GM19467 (cell line): ENCODE data around the gene GNG13.

Experiments used
- ATAC-seq: cut with Tn5 transposase; IDR thresholded peaks from one replicate; pipeline ENCODE4 v1.9.1; 2021; ENCODE audit warnings: mild to moderate bottlenecking, moderate library complexity; ENCODE audit not compliant: unreplicated experiment

The GNG13 gene

DNA sequence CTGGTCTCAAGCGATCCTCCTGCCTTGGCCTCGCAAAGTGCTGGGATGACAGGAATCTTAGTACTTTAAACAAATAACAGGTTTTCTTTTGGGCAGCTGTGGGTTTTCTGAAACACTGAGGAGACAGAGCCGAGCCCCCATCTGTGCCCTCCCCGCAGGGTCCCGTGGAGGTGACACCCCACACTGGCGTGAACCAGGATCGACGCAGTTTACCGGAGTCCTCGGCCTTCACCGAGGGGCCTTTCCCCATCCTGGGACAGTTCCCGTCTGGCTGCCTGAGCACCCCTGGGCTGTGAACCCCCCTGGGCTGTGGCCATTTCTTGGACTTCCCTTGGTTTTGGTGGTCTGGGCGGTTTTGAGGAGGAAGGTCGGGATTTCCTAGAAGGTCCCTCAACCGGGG lies 15.3 kb upstream of the GNG13 start:
- no peak for ATAC-seq

DNA sequence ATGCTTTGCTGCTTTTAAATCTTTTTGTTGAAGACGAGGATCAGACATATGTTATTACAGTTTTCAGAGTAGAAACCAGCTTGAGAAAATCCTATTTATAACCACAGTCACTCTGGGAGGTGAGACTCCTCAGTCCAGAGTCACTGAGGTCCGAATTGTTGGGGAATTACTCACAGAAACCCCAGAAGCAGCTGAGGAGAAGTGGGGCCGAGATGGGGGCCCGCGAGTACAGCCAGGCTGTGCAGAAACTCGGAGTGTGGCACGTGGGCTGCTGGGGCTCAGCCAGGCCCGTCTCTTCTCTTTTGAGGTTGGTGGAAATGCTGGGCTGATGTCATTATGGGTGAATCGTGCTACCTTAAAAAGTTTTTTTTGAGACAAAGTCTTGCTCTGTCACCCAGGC lies 14.4 kb upstream of the GNG13 start:
- ATAC-seq = no peak

DNA sequence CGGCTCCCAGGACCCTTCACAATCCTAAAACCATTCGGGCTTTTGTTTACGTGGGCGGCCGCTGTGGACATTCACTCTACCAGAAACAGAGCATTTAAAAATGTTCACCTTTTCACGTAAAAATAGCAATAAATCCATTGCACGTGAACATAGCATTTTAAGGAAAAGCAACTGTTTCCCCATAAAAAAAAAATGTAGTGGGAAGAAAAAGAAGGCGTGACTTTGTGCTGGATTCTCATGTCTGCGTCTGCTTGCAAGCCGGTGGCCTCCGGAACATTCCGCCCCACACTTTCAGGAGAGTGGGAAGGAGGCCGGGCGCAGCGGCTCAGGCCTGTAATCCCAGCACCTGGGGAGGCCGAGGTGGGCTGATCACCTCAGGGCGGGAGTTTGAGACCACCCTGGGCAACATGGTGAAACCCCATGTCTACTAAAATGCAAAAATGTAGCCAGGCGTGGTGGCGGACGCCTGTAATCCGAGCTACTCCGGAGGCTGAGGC lies 13.4 kb upstream of the GNG13 start:
- ATAC-seq = no peak

DNA sequence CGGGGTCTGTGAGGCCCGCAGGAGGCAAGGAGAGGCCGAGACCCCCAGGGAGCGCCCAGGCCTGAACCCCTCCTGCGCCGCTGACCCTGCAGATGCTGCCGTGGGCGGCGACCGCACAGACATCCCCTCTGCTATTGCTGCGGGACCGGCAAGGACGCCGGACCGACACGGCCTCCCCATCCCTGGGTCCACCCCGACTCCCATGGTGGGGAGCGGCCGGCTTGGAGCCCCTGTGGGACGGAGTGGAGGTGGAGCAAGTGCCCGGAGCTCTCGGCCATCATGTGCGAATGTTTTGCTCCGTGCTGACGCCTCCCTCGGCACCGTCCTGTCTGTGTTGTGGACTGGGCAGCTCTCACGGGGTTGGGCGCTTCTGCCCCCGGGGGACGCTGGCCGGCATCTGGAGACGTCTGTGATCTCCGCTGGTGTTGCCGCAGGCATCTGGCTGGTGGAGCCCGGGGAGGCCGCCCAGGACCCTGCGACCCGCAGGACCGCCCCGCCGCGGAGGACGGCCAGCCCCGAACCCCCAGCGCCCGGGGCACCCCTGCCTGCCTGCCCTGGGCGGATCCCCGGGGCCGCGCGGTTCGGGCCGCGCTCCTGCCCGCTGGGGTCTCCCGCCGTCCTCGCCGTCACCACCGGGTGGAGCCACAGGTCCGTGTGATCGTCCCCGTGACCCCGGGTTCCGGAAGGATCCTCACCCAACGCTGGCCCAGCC lies 12.8 kb upstream of the GNG13 start:
- ATAC-seq = no peak

DNA sequence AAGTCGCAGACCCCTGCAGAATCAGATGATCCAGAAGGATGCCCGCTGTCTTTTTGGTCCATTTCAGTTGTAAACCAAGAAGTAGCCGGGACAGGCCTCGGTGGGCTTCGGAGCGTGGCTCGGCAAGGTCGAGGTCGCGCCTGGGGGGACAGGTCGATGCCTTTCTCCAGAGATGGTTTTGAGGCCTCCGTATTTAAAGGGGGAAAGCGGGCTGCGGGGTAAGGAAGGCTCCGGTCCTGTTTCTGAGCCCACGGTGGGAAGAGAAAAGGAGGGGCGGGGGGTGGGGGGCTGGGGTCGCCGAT lies 7.5 kb upstream of the GNG13 start:
- ATAC-seq = no peak

DNA sequence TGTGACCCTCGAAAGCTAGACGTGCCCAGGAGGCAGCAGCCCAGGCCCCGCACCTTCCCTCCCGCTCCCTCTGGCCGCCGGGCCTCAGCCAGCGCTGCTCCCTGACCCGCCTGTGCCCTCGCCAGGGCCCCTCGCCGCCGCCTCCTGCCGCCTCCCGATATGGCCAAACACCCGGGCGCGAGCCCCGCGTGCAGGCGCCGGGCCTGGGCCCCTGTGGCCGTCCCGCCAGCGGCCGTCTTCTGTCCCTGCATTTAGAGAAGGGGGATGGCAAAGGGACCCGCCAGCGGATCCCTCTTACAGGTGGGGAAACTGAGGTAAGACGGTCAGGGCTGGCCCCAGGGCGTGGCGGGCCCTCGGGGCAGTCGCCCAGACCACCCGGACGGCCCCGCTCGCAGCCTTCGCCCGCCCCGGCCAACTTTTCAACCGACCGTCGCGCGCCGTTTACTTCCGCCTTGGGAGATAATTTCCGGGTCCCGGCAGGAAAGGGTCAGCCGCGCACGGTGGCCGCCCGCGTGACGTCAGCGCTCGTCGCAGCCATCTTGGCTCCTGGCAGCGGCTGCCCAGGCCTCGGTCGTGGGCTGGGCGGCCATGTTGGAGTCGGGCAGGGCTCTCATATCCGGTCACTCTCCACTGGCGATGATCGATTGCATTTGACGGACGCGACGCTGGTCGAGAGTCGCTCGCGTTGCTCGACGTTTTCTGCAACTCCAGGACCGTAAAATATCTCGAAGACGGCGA lies 7.0 kb upstream of the GNG13 start:
- peak; percentile 65 for ATAC-seq

- ATAC-seq = no peak
Measured at GRCh38 chr16:805474-805873, 4.9 kb upstream of the GNG13 start.

- ATAC-seq = no peak
Measured at GRCh38 chr16:804193-805048, 3.9 kb upstream of the GNG13 start.

DNA sequence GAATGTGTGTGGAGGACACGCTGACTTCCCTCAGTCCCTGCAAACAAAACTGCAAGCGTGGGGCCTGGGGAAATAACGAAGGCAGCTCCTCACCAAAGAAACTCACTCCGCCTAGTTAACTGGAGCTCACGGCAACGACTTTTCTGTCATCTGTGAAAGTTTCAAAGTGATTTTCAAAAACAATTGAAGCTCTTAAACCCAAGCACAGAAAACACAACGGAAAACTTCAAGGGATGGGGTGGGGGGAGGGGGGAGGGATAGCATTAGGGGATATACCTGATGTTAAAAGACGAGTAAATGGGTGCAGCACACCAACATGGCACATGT lies 3.2 kb upstream of the GNG13 start:
- no peak for ATAC-seq

DNA sequence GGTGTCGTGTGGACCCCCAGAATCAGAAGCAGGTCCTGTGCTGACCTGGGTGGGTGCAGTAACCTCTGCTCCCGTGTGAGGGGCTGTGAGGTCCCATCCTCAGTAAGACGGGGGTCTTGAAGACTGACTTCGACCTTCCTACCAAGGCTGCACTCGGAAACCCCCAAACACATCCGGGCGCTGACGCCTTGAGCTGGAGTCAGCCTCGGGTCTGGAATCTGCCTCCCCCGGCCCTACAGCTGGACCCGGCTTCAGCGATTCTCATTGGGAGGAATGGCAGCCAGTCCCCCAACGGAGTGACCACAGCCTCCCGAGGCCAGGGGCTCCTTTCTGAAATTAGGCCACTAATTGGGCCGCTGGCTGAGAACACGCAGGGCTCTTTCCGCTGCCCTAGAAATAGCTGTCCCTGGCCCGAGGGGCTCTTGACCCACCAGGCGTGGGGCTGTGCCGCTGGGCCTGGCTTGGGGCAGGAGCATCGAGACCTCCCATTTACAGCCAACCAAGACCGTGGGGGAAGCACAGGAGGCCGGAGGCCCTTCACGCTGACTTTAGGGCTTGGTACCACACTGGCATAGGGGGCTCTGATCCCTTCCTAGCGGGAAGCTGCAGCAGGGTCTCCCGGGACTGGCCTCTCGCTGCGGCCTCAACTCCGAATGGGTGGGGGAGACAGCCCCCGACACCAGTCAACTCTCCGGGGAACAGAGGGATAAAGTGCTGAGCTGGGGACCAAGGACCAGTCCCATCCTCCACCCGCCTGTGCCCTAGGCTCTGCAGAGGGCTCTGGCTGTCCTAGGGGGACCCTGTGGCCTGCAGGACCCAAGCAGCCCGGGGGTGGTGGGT lies 2.6 kb upstream of the GNG13 start:
- no peak for ATAC-seq

DNA sequence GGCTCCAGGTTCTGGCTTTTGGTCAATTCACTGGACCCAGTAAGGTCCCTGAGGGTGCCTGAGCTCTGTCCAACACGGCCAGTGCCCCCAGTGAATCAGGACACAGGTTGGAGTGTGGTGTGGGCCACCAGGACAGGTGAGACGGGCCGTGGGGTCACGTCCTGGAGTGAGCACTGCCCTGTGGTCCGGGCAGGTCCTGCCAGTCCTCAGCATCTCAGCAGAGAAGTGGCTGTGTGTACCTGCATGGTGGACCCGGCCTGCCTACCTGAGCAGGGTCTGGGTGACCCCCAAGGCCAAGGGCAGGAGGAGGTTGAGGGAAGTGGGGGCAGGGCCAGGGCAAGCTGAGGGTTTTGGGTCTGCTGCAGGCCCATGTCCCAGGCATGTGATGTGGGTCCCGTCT lies 1.9 kb upstream of the GNG13 start:
- no peak for ATAC-seq

DNA sequence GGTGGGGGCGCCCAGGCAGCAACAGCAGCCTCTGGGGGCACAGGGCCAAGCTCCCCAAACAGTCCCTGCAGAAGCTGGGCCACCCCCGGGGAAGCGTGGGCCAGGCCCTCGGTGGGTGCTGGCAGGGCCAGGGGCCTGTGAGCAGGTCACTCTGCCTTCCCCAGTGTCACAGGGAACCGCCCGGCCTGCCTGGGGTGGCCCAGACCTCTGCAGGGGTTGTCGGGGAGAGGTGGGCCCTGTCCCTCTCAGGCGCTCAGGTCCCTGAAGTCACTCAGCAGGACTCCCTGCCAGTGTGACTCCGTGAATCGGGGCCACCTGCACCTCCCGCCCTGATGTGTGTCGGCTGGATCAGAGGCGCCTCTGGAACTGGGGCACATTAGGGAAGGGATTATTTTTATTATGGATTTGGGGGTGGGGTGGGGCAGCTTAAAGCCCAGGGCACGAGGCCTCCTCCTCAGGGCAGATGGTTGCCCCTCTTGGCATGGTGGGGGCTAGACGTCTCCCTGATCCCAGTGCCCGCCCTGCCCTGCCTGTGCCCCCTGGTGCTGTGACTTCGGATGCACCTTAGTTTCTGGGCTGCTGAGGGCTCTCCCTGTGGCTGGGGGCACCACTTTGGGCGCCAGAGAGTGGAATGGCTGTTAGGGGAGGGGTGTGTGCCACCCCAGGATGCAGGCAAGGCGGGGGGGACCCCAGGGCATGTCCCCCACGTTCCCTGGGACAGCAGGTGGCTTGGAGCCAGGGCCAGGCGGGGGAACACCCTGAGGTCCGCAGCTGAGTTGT lies 1.2 kb upstream of the GNG13 start:
- no peak for ATAC-seq

- no peak for ATAC-seq
Measured at GRCh38 chr16:800834-801511, 439 bp upstream of the GNG13 start.

GRCh38 chr16:799111-799947 lies 1.2 kb downstream of the GNG13 start:
- no peak for ATAC-seq

DNA sequence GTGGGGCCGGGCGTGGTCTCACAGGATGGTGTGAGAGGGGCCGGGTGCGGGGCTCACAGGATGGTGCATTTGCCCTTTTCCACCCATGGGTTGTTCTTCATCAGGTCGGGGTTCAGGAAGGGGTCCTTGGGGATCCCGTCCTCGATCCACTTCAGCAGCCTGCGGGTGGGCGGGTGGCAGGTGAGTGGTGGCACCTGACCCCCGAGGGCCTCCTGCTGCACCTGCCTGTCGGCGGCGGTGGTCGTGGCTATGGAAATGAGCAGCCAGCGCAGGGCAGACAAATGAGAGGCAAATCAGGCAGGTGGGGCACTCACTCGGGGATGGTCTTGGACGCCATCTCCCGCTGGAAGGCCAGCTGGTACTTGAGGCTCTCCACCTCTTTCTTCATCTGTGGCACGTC lies 1.9 kb downstream of the GNG13 start:
- no peak for ATAC-seq

DNA sequence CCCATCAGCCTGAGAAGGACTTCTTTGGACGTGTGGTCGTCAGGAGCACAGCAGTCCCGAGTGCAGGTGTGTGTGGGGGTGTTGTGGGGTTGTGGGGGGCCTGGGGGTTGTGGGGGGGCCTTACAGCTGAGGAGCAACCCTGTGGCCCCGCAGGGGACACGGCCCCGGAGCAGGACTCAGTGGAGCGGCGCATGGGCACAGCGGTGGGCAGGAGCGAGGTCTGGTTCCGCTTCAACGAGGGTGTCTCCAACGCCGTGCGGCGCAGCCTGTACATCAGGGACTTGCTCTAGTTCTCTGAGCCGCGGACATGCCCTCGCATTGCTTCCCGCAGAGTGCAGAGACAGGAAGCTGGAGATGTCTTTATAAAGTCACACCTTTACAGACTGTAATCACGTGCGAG lies 2.8 kb downstream of the GNG13 start:
- no peak for ATAC-seq

- ATAC-seq = no peak
Measured at GRCh38 chr16:797120-797420, 3.5 kb downstream of the GNG13 start.

DNA sequence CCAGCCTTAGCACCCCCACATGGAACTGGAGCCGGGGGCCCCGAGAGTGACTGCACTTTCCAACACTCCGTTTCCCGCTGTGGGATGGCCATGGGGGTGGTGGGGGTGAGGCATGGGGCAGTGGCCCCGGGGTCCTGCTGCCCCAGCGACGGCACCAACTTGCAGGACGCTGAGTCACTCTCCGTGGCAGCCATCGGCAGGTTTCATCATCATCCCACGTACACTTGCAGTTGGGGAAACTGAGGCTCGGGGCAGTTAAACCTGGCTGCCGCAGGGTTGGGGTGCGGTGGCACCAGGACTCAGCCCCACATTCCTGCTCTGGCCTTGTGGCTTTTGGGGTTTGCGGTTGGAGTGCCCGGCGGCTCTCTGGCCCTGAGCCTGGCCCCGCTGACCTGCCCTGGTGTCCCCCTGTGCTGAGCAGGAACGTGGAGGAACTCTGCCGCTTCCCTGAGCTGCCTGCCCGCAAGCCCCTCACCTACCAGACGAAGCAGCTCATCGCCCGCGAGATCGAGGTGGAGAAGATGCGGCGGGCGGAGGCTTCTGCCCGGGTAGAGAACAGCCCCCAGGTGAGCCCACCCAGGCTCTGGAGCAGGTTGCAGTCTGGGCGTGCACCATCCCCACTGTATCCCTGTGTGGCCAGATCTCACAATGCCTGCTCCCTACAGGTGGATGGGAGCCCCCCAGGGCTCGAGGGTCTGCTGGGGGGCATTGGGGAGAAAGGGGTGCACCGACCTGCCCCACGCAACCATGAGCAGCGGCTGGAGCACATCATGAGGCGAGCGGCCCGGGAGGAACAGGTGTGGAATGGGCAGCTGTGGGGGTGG lies 4.0 kb downstream of the GNG13 start:
- ATAC-seq = no peak
